ENCODE results near the gene TRIM52. TPM values are rescaled to one million over a fixed set of nuclear protein-coding genes. Genes with fewer than 3 reads are reported as not detected.
A peak's percentile ranks its signal among the peaks of the same experiment; 100 is the strongest.

Gene TRIM52
- polyA plus RNA-seq, 2 of the 4 experiments (the other 2 are of a cell fraction), result 11.1 to 12.1 TPM

DNA sequence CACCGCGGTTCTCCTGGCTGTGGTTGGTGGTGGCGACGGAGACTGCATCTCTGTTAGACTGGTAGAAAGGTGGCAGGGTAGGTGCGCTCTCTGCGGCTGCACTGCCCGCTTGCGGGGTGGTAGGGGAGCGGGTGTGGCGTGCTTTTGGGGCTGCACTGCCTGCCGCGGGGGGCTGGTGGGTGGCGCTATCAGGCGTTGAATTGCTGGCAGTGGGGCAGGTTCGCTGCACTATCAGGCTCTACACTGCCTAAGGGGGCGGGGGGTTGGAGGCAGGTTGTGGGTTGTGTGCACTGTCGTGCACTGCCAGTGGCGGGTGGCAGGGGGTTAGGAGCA lies 21.0 kb upstream of the TRIM52 start:
- H3K4me3 ChIP-seq, result no peak overlapping the region
- H3K4me2 ChIP-seq, result no peak overlapping the region
- no peak for TF ChIP-seq JUNB (IDR thresholded peaks at IDR 0.05)
- TF ChIP-seq, protein P1, sequence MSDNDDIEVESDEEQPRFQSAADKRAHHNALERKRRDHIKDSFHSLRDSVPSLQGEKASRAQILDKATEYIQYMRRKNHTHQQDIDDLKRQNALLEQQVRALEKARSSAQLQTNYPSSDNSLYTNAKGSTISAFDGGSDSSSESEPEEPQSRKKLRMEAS (IDR thresholded peaks at IDR 0.05), result no peak
- no peak for TF ChIP-seq MAZ (IDR thresholded peaks at IDR 0.05; ENCODE audit: borderline replicate concordance, low read depth, low read length)
- TF ChIP-seq POLR2A (IDR thresholded peaks at IDR 0.05; ENCODE audit: low read length), result no peak
- no peak for TF ChIP-seq JUN (IDR thresholded peaks at IDR 0.05)
- no peak for TF ChIP-seq RARB (CRISPR knock-in tag; IDR thresholded peaks at IDR 0.05)
- no peak for TF ChIP-seq HOXA7 (CRISPR knock-in tag; IDR thresholded peaks at IDR 0.05)
- TF ChIP-seq CBX2 (IDR thresholded peaks at IDR 0.05; ENCODE audit: borderline replicate concordance, low read depth), result no peak
- TF ChIP-seq FOXS1 (CRISPR knock-in tag; IDR thresholded peaks at IDR 0.05), result no peak
- no peak for TF ChIP-seq TP53 (CRISPR knock-in tag; IDR thresholded peaks at IDR 0.05)
- TF ChIP-seq RNF2 (IDR thresholded peaks at IDR 0.05; ENCODE audit: borderline replicate concordance, low read depth), result no peak
- no peak overlapping the region for H3K27ac ChIP-seq
- 84% methylated on average over 10 of the region's 18 CpGs for WGBS (ENCODE audit: missing lambda C conversion rate)
- no peak for DNase-seq (ENCODE audit: low read depth in 1 of 2, low spot score in 1 of 2)
- no peaks in the 10 kb centered on the region for H3K9me3 ChIP-seq
- POLR2A ChIA-PET, result no interaction called here
- no peaks in the 10 kb centered on the region for H3K4me1 ChIP-seq
- 0 out of 6 replicates have a peak, but pooled peaks of 1 of the 2 experiments have one; percentile 47 for ATAC-seq
- CTCF ChIA-PET, result no interaction called here
- FAIRE-seq, result no peak

DNA sequence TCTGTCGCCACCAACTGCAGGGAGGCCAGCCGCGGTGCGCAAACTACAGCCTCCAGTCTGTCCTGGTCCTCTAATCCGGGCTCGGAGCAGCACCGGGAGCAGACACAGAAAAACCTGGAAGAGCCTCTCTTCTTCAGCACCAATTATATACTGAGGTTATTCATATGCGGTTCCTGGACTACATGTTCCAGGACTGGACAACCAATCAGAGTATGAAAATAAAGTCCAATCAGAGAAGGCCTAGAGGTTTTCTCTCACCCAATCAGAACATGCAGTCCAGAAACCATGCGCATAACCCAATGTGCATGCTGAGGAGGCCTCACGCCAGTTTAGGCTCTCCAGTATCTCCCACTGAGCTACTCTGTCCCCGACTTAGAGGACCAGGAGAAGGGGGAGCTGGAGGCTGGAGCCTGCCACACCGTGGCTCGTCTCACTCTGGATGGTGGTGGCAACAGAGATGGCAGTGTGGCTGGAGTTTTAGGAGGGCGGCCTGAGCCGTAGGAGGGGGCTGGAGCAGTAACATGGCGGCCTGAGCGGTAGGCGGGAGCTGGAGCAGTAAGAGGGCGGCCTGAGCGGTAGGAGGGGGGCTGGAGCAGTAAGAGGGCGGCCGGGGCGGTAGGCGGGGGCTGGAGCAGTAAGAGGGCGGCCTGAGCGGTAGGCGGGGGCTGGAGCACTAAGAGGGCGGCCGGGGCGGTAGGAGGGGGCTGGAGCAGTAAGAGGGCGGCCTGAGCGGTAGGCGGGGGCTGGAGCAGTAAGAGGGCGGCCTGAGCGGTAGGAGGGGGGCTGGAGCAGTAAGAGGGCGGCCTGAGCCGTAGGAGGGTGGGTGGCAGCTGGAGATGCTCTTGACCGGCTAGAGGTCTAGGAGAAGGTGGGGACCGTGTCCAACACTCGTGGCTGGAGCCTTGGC lies 20.4 kb upstream of the TRIM52 start:
- CTCF ChIA-PET, result no interaction called here
- Histone ChIP-seq H3K4me1 (no peaks in the 10 kb centered on the region), H3K9me3 (no peaks in the 10 kb centered on the region), H3K4me2 (no peak overlapping the region), H3K27ac (no peak overlapping the region), H3K4me3 (no peak overlapping the region)
- POLR2A ChIA-PET, result no interaction called here
- DNase-seq (ENCODE audit: low read depth in 1 of 2, low spot score in 1 of 2), result no peak
- WGBS (ENCODE audit: missing lambda C conversion rate), result 82% methylated on average over 24 of the region's 40 CpGs
- ATAC-seq, result no peak
- TF ChIP-seq, protein P2, sequence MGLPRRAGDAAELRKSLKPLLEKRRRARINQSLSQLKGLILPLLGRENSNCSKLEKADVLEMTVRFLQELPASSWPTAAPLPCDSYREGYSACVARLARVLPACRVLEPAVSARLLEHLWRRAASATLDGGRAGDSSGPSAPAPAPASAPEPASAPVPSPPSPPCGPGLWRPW (IDR thresholded peaks at IDR 0.05), result no peak
- TF ChIP-seq, protein P3, sequence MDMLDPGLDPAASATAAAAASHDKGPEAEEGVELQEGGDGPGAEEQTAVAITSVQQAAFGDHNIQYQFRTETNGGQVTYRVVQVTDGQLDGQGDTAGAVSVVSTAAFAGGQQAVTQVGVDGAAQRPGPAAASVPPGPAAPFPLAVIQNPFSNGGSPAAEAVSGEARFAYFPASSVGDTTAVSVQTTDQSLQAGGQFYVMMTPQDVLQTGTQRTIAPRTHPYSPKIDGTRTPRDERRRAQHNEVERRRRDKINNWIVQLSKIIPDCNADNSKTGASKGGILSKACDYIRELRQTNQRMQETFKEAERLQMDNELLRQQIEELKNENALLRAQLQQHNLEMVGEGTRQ (IDR thresholded peaks at IDR 0.05), result no peak
- TF ChIP-seq RNF2 (IDR thresholded peaks at IDR 0.05; ENCODE audit: borderline replicate concordance, low read depth), result no peak
- no peak for TF ChIP-seq SMC3 (IDR thresholded peaks at IDR 0.05)
- TF ChIP-seq RARB (CRISPR knock-in tag; IDR thresholded peaks at IDR 0.05), result no peak
- TF ChIP-seq MYC (IDR thresholded peaks at IDR 0.05; ENCODE audit: borderline replicate concordance, low read length), result no peak
- TF ChIP-seq ZNF302 (CRISPR knock-in tag; IDR thresholded peaks at IDR 0.05), result no peak
- TF ChIP-seq, protein P4, sequence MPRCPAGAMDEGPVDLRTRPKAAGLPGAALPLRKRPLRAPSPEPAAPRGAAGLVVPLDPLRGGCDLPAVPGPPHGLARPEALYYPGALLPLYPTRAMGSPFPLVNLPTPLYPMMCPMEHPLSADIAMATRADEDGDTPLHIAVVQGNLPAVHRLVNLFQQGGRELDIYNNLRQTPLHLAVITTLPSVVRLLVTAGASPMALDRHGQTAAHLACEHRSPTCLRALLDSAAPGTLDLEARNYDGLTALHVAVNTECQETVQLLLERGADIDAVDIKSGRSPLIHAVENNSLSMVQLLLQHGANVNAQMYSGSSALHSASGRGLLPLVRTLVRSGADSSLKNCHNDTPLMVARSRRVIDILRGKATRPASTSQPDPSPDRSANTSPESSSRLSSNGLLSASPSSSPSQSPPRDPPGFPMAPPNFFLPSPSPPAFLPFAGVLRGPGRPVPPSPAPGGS (IDR thresholded peaks at IDR 0.05), result no peak
- TF ChIP-seq CHD2 (IDR thresholded peaks at IDR 0.05; ENCODE audit: low read length, partially characterized antibody), result no peak
- TF ChIP-seq MAFK (IDR thresholded peaks at IDR 0.05; ENCODE audit: partially characterized antibody), result no peak
- TF ChIP-seq, protein P5, sequence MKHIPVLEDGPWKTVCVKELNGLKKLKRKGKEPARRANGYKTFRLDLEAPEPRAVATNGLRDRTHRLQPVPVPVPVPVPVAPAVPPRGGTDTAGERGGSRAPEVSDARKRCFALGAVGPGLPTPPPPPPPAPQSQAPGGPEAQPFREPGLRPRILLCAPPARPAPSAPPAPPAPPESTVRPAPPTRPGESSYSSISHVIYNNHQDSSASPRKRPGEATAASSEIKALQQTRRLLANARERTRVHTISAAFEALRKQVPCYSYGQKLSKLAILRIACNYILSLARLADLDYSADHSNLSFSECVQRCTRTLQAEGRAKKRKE (CRISPR knock-in tag; IDR thresholded peaks at IDR 0.05; ENCODE audit: low read depth), result no peak
- TF ChIP-seq GATA3 (IDR thresholded peaks at IDR 0.05; ENCODE audit: borderline replicate concordance), result no peak
- no peak for TF ChIP-seq CBX2 (IDR thresholded peaks at IDR 0.05; ENCODE audit: borderline replicate concordance, low read depth)
- no peak for TF ChIP-seq ZC3H11A (IDR thresholded peaks at IDR 0.05)
- FAIRE-seq, result no peak
